Lung (tissue), 12 donors: ENCODE data around the gene VGLL4. TPM values are rescaled to one million over a fixed set of nuclear protein-coding genes. Genes with fewer than 3 reads are reported as not detected.

Source experiments
- ATAC-seq: fragments of 200-7000 bp; cut with Tn5 transposase; one replicate; pipeline ENCODE4 v1.9.1; 2020; ENCODE audit warnings: moderate number of reproducible peaks; ENCODE audit not compliant: insufficient read depth, low FRiP score
- DNase-seq, 3 donors: peaks; one replicate each; pipeline ENCODE4 v3.0.0-alpha.2; 2013 to 2017
- H3K27ac ChIP-seq, 2 donors: one replicate each; pipeline ENCODE4 v1.5.1; 2013; ENCODE audit warnings: mild to moderate bottlenecking in 2 of 2, moderate library complexity in 2 of 2, control low read depth in 1 of 2, inconsistent platforms in 1 of 2, low read depth in 1 of 2, low read length in 1 of 2
- H3K27me3 ChIP-seq, 3 donors: one replicate each; pipeline ENCODE4 v1.5.1; 2013; ENCODE audit warnings: low read length in 2 of 3; ENCODE audit not compliant: control insufficient read depth in 3 of 3, insufficient read depth in 3 of 3
- H3K36me3 ChIP-seq, 4 donors: one replicate each; pipeline ENCODE4 v1.5.1; 2013; ENCODE audit warnings: low read length in 4 of 4, mild to moderate bottlenecking in 1 of 4, moderate library complexity in 1 of 4; ENCODE audit not compliant: control insufficient read depth in 4 of 4, insufficient read depth in 4 of 4
- H3K4me1 ChIP-seq, 5 donors: one replicate each; pipeline ENCODE4 v1.5.1; 2013; ENCODE audit warnings: low read length in 5 of 5, mild to moderate bottlenecking in 2 of 5, moderate library complexity in 1 of 5; ENCODE audit not compliant: control insufficient read depth in 5 of 5, insufficient read depth in 5 of 5
- H3K4me3 ChIP-seq: one replicate; pipeline ENCODE4 v1.5.1; 2013; ENCODE audit warnings: mild to moderate bottlenecking, control low read depth, moderate library complexity
- H3K9ac ChIP-seq, 2 donors: one replicate each; pipeline ENCODE4 v1.5.1; 2013; ENCODE audit warnings: low read length in 2 of 2, control low read depth in 1 of 2; ENCODE audit not compliant: insufficient read depth in 1 of 2
- H3K9me3 ChIP-seq, 4 donors: one replicate each; pipeline ENCODE4 v1.5.1; 2013; ENCODE audit warnings: low read length in 3 of 4, mild to moderate bottlenecking in 1 of 4, moderate library complexity in 1 of 4; ENCODE audit not compliant: control insufficient read depth in 4 of 4, insufficient read depth in 3 of 4
- CTCF ChIP-seq: IDR thresholded peaks from 2 replicates; pipeline ENCODE4 v1.5.1; 2012; ENCODE audit warnings: mild to moderate bottlenecking; ENCODE audit errors: control extremely low read depth, extremely low read depth
- WGBS, 2 donors: extraction: QIAGEN DNeasy Blood & Tissue Kit; methylation state at CpG; one replicate each; pipeline ENCODE4 v1.1.7; 2013; 5-methylcytosine and 5-hydroxymethylcytosine counted together
- polyA plus RNA-seq, 2 donors: library from polyadenylated mRNA; stranded (reverse); fragments of 200-250 nt; gene quantifications; one replicate each; pipeline ENCODE4 v1.2.1, GENCODE V29; 2013
- total RNA-seq, 2 donors: library from RNA; depleted of rRNA in 1 of 2; stranded (reverse); fragments of >200 nt in 1 of 2; gene quantifications; one replicate each; pipeline ENCODE4 v1.2.1, GENCODE V29; 2014 to 2021
- donor health status: control.
- donor health status: control.
- donor health status: Bipolar disorder and iron deficiency.
- donor health status: healthy.
- donor health status: DM: yes; HTN: yes; CAD: no.

Gene VGLL4
- total and polyA plus RNA-seq, 4 donors, result 30.5 to 94.1 (median 39.3) TPM

- WGBS, 2 donors, result 94 to 97% methylated on average over 12 of the region's 12 CpGs
- Histone ChIP-seq H3K4me3 (no peak overlapping the region), H3K36me3 (peaks cover 0 to 25% (median 21%) of the 10 kb centered on the region in 4 donors), H3K9me3 (no peaks in the 10 kb centered on the region), H3K9ac (no peak overlapping the region), H3K27me3 (no peaks in the 10 kb centered on the region), H3K4me1 (peaks cover 6 to 29% (median 13%) of the 10 kb centered on the region in 5 donors), H3K27ac (no peak overlapping the region)
- ATAC-seq (no peak), DNase-seq (no peak)
- no peak for TF ChIP-seq CTCF
These were observed 89.0 kb downstream of the VGLL4 start for GRCh38 chr3:11554666-11555065.

GRCh38 chr3:11554236-11554610, 89.5 kb downstream of the VGLL4 start:
- H3K9ac ChIP-seq, result no peak overlapping the region
- no peaks in the 10 kb centered on the region for H3K27me3 ChIP-seq
- peak overlapping the region in 1 of 2 donors; percentile 71 for H3K27ac ChIP-seq
- no peak for ATAC-seq
- no peak for DNase-seq
- peaks cover 6 to 32% (median 12%) of the 10 kb centered on the region in 5 donors for H3K4me1 ChIP-seq
- no peaks in the 10 kb centered on the region for H3K9me3 ChIP-seq
- peaks cover 0 to 25% (median 21%) of the 10 kb centered on the region in 4 donors for H3K36me3 ChIP-seq
- 87 to 88% methylated on average over 3 of the region's 3 CpGs for WGBS, 2 donors
- no peak for TF ChIP-seq CTCF
- no peak overlapping the region for H3K4me3 ChIP-seq

GRCh38 chr3:11553436-11554235, 90.1 kb downstream of the VGLL4 start:
- H3K27ac ChIP-seq, result peak overlapping the region in 1 of 2 donors; percentile 71
- DNase-seq (no peak), ATAC-seq (peak; percentile 31)
- no peaks in the 10 kb centered on the region for H3K27me3 ChIP-seq
- H3K9me3 ChIP-seq, result no peaks in the 10 kb centered on the region
- peaks cover 6 to 36% (median 12%) of the 10 kb centered on the region in 5 donors for H3K4me1 ChIP-seq
- TF ChIP-seq CTCF, result no peak
- peaks cover 0 to 25% (median 19%) of the 10 kb centered on the region in 4 donors for H3K36me3 ChIP-seq
- no peak overlapping the region for H3K9ac ChIP-seq
- 55 to 71% methylated on average over 17 of the region's 17 CpGs for WGBS, 2 donors
- H3K4me3 ChIP-seq, result no peak overlapping the region
